ENCODE measurements around the gene ZNF14. TPM values are rescaled to one million over a fixed set of nuclear protein-coding genes. Genes with fewer than 3 reads are reported as not detected.
"Not testable (repeated sequence)": the region's sequence is repeated elsewhere in the genome, so short reads cannot be mapped to it uniquely, and the experiment has no call there.

Gene ZNF14
- total and polyA plus RNA-seq, 10 of the 15 experiments (the other 5 are each of a cell fraction or from before 2014, with no cell fraction given): 2.5 to 7.2 (median 4.6) TPM

DNA sequence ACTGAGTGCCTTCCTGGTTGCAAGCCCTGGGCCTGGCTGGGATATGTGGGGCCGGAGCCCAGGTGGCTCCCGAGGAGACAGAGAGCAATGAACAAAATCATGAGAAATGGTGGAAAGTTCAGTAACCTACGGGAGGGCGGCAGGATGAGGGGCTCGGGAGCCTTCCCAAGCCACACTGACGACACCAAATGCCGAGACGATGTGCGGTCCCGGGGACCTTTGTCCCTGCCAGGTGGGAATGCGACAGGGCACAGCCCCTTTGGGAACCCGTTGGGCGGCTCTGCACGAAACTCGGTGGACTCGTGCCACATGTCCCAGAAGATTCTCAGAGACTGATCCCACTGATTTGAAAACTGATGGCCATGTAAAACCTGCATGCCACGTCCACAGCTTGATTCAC is 11.7 kb upstream of the ZNF14 start (continued):
- TF ChIP-seq, protein P1, sequence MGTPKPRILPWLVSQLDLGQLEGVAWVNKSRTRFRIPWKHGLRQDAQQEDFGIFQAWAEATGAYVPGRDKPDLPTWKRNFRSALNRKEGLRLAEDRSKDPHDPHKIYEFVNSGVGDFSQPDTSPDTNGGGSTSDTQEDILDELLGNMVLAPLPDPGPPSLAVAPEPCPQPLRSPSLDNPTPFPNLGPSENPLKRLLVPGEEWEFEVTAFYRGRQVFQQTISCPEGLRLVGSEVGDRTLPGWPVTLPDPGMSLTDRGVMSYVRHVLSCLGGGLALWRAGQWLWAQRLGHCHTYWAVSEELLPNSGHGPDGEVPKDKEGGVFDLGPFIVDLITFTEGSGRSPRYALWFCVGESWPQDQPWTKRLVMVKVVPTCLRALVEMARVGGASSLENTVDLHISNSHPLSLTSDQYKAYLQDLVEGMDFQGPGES (IDR thresholded peaks at IDR 0.05): no peak
- no peak for TF ChIP-seq CREB1 (IDR thresholded peaks at IDR 0.05; ENCODE audit: low read depth)
- TF ChIP-seq HDAC2 (IDR thresholded peaks at IDR 0.05): no peak
- no peak for TF ChIP-seq CHD2 (IDR thresholded peaks at IDR 0.05; ENCODE audit: borderline replicate concordance, low read depth, low read length)
- no peak for TF ChIP-seq STAT3 (IDR thresholded peaks at IDR 0.05; ENCODE audit: low read depth, low read length)
- TF ChIP-seq TAF1 (IDR thresholded peaks at IDR 0.05; ENCODE audit: borderline replicate concordance, low read depth, low read length): no peak

DNA sequence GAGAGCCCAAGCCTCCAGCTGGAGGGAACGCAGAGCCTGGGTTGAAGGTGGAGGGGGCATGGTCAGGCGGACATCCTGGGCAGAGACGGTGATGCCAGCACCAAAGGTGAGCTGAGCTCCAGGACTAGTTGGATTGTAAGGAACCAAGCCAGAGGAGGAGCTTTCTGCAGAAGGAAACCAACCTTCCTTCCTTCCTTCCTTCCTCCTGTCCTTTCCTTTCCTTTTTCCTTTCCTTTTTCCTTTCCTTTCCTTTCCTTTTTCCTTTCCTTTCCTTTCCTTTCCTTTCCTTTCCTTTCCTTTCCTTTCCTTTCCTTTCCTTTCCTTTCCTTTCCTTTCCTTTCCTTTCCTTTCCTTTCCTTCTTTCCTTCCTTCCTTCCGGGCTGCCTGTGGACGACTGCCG is 11.0 kb upstream of the ZNF14 start:
- H2AFZ ChIP-seq (ENCODE audit: control insufficient read depth, low read depth, low read length); H3K4me1 ChIP-seq (ENCODE audit: control insufficient read depth, insufficient read depth, low read length); ATAC-seq; CTCF ChIA-PET; H3K27ac ChIP-seq (ENCODE audit: control insufficient read depth, insufficient read depth); H3K79me2 ChIP-seq (ENCODE audit: control insufficient read depth, insufficient read depth, low read length); in situ Hi-C loops (cut with MboI); POLR2A ChIA-PET; intact Hi-C loops (cut with micrococcal nuclease; ENCODE audit: unreplicated experiment); DNase-seq (ENCODE audit: low read depth, low spot score); H3K27me3 ChIP-seq (replicated peaks in 1 of 2; ENCODE audit: control insufficient read depth in 2 of 2, insufficient read depth in 2 of 2, low read length in 1 of 2); H3K36me3 ChIP-seq (ENCODE audit: control insufficient read depth in 2 of 2, insufficient read depth in 2 of 2, low read length in 1 of 2); H3K4me2 ChIP-seq (ENCODE audit: control insufficient read depth, insufficient read depth); H3K9ac ChIP-seq (ENCODE audit: control insufficient read depth, insufficient read depth, low read length); BruUV-seq (replicated peaks); RAD21 ChIA-PET (ENCODE audit: unreplicated experiment); H3K9me3 ChIP-seq (replicated peaks; ENCODE audit: control insufficient read depth, insufficient read depth, low read length); H4K20me1 ChIP-seq (ENCODE audit: control insufficient read depth, insufficient read depth); FAIRE-seq; H3K4me3 ChIP-seq; SMC1A ChIA-PET (ENCODE audit: uncharacterized antibody, unreplicated experiment): not testable (repeated sequence)
- WGBS (ENCODE audit: insufficient coverage, insufficient replicate concordance, low lambda C conversion rate, missing lambda C conversion rate): 62% methylated on average over 6 of the region's 6 CpGs

DNA sequence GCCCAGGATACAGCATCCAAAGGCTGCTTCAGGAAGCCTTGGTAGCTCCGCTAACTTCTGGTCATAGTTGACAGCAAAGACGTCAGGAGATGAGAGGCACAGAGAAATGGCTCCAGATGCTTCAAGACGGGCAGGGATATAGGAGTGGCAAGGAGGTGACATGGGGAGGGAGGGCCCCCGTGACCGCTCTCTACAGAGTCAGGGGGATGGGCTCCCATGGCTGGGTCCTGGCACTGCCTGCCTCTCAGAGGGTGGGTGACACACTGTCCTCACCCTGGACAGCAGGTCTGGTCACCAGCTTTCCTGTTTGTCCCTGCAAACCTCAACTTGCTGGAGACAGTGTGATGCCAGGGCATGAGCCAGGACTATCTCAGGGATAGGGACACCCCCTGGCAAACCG is 10.3 kb upstream of the ZNF14 start:
- SMC1A ChIA-PET (ENCODE audit: uncharacterized antibody, unreplicated experiment): no interaction called here
- no peak overlapping the region for H2AFZ ChIP-seq (ENCODE audit: control insufficient read depth, low read depth, low read length)
- H3K4me1 ChIP-seq (ENCODE audit: control insufficient read depth, insufficient read depth, low read length): no peaks in the 10 kb centered on the region
- FAIRE-seq (no peak), ATAC-seq (no peak), DNase-seq (ENCODE audit: low read depth, low spot score) (no peak)
- no peaks in the 10 kb centered on the region for H3K36me3 ChIP-seq (ENCODE audit: control insufficient read depth in 2 of 2, insufficient read depth in 2 of 2, low read length in 1 of 2)
- H4K20me1 ChIP-seq (ENCODE audit: control insufficient read depth, insufficient read depth): no peaks in the 10 kb centered on the region
- RAD21 ChIA-PET (ENCODE audit: unreplicated experiment): no interaction called here
- CTCF ChIA-PET: no interaction called here
- H3K4me3 ChIP-seq: no peak overlapping the region
- no peaks in the 10 kb centered on the region for H3K79me2 ChIP-seq (ENCODE audit: control insufficient read depth, insufficient read depth, low read length)
- no peaks in the 10 kb centered on the region for H3K27me3 ChIP-seq (replicated peaks in 1 of 2; ENCODE audit: control insufficient read depth in 2 of 2, insufficient read depth in 2 of 2, low read length in 1 of 2)
- 45% methylated on average over 6 of the region's 6 CpGs for WGBS (ENCODE audit: insufficient coverage, insufficient replicate concordance, low lambda C conversion rate, missing lambda C conversion rate)
- no peak overlapping the region for H3K4me2 ChIP-seq (ENCODE audit: control insufficient read depth, insufficient read depth)
- POLR2A ChIA-PET: no interaction called here
- in situ Hi-C loops (cut with MboI): no loop called here
- no peak overlapping the region for H3K9ac ChIP-seq (ENCODE audit: control insufficient read depth, insufficient read depth, low read length)
- BruUV-seq (replicated peaks): no TSS peak
- H3K27ac ChIP-seq (ENCODE audit: control insufficient read depth, insufficient read depth): no peak overlapping the region
- intact Hi-C loops (cut with micrococcal nuclease; ENCODE audit: unreplicated experiment): no loop called here
- H3K9me3 ChIP-seq (replicated peaks; ENCODE audit: control insufficient read depth, insufficient read depth, low read length): no peaks in the 10 kb centered on the region; the same call in 2 of the 3 replicates
- TF ChIP-seq, protein P2, sequence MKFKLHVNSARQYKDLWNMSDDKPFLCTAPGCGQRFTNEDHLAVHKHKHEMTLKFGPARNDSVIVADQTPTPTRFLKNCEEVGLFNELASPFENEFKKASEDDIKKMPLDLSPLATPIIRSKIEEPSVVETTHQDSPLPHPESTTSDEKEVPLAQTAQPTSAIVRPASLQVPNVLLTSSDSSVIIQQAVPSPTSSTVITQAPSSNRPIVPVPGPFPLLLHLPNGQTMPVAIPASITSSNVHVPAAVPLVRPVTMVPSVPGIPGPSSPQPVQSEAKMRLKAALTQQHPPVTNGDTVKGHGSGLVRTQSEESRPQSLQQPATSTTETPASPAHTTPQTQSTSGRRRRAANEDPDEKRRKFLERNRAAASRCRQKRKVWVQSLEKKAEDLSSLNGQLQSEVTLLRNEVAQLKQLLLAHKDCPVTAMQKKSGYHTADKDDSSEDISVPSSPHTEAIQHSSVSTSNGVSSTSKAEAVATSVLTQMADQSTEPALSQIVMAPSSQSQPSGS (IDR thresholded peaks at IDR 0.05; ENCODE audit: low read length): no peak
- TF ChIP-seq FOXM1 (IDR thresholded peaks at IDR 0.05; ENCODE audit: low read depth, low read length): no peak
- no peak for TF ChIP-seq SPI1 (IDR thresholded peaks at IDR 0.05; ENCODE audit: borderline replicate concordance, insufficient read depth, low read depth, low read length)
- no peak for TF ChIP-seq GATAD2B (conservative IDR thresholded peaks at IDR 0.05; ENCODE audit: low read depth)
- no peak for TF ChIP-seq NFYA (IDR thresholded peaks at IDR 0.05; ENCODE audit: borderline replicate concordance, low read depth, low read length)
- TF ChIP-seq SUZ12 (IDR thresholded peaks at IDR 0.05; ENCODE audit: unreplicated experiment): no peak
- TF ChIP-seq KAT2A (conservative IDR thresholded peaks at IDR 0.05; ENCODE audit: control insufficient read depth, low read depth, low read length): no peak
- TF ChIP-seq TCF3 (IDR thresholded peaks at IDR 0.05; ENCODE audit: borderline replicate concordance, insufficient read depth, low read depth, low read length): no peak
- TF ChIP-seq CBFB (IDR thresholded peaks at IDR 0.05; ENCODE audit: low read depth): no peak
- TF ChIP-seq ZNF207 (IDR thresholded peaks at IDR 0.05; ENCODE audit: borderline replicate concordance): no peak
- no peak for TF ChIP-seq NFYB (IDR thresholded peaks at IDR 0.05; ENCODE audit: insufficient read depth, low read depth, low read length)

All from GM12878 (cell line).